Activated T-cell treated with anti-CD3 and anti-CD28 coated beads, Interleukin-2, amount 50 U/mL, for 1 hour (primary cell): ENCODE data around the gene ASIC3.
A peak's percentile ranks its signal among the peaks of the same experiment; 100 is the strongest.
"Not testable (repeated sequence)": the region's sequence is repeated elsewhere in the genome, so short reads cannot be mapped to it uniquely, and the experiment has no call there.

ENCODE experiments used
- DNase-seq: peaks from one replicate; pipeline ENCODE4 v3.0.0-alpha.2; 2020

The ASIC3 gene

GRCh38 chr7:151047976-151048815 is at the start of gene ASIC3:
Gene ASIC3 (plus strand): TSS chr7:151048531. CDS start chr7:151048886, 355 bp downstream.
- no peak for DNase-seq

- DNase-seq = no peak
Measured at GRCh38 chr7:150999001-150999400, 49.3 kb upstream of the ASIC3 start.

- DNase-seq = no peak
Measured at GRCh38 chr7:150999497-151000230, 48.7 kb upstream of the ASIC3 start.

GRCh38 chr7:151000897-151001495 is 47.3 kb upstream of the ASIC3 start:
- no peak for DNase-seq

- no peak for DNase-seq
Measured at GRCh38 chr7:151001546-151001945, 46.8 kb upstream of the ASIC3 start.

GRCh38 chr7:151003572-151003971 is 44.8 kb upstream of the ASIC3 start:
- no peak for DNase-seq

- DNase-seq = no peak
Measured at GRCh38 chr7:151005566-151005965, 42.8 kb upstream of the ASIC3 start.

- DNase-seq = no peak
Measured at GRCh38 chr7:151006590-151007300, 41.6 kb upstream of the ASIC3 start.

GRCh38 chr7:151007469-151007898 is 40.8 kb upstream of the ASIC3 start:
- DNase-seq = no peak

- DNase-seq = no peak
Measured at GRCh38 chr7:151008143-151008510, 40.2 kb upstream of the ASIC3 start.

- DNase-seq = peak; percentile 83
Measured at GRCh38 chr7:151008511-151009323, 39.6 kb upstream of the ASIC3 start.

GRCh38 chr7:151009327-151010036 is 38.8 kb upstream of the ASIC3 start:
- no peak for DNase-seq

- DNase-seq = no peak
Measured at GRCh38 chr7:151010037-151010306, 38.4 kb upstream of the ASIC3 start.

- no peak for DNase-seq
Measured at GRCh38 chr7:151010307-151011096, 37.8 kb upstream of the ASIC3 start.

GRCh38 chr7:151011097-151011409 is 37.3 kb upstream of the ASIC3 start:
- no peak for DNase-seq

- not testable (repeated sequence) for DNase-seq
Measured at GRCh38 chr7:151011616-151012015, 36.7 kb upstream of the ASIC3 start.

GRCh38 chr7:151012031-151012692 is 36.2 kb upstream of the ASIC3 start:
- no peak for DNase-seq

- no peak for DNase-seq
Measured at GRCh38 chr7:151012911-151013347, 35.4 kb upstream of the ASIC3 start.

- no peak for DNase-seq
Measured at GRCh38 chr7:151013356-151013732, 35.0 kb upstream of the ASIC3 start.

GRCh38 chr7:151013733-151014497 is 34.4 kb upstream of the ASIC3 start:
- peak; percentile 86 for DNase-seq
